IPS-15b (cell line): ENCODE results near the gene C5orf15.
"Not testable (repeated sequence)": the region's sequence is repeated elsewhere in the genome, so short reads cannot be mapped to it uniquely, and the experiment has no call there.

ENCODE experiments used
- H3K27me3 ChIP-seq: one replicate; pipeline ENCODE4 v1.6.1; 2013; ENCODE audit warnings: low read length; ENCODE audit not compliant: control insufficient read depth, insufficient read depth
- H3K36me3 ChIP-seq: one replicate; pipeline ENCODE4 v1.6.1; 2013; ENCODE audit warnings: low read length; ENCODE audit not compliant: control insufficient read depth, insufficient read depth
- H3K4me1 ChIP-seq: one replicate; pipeline ENCODE4 v1.6.1; 2013; ENCODE audit warnings: mild to moderate bottlenecking, low read length; ENCODE audit not compliant: control insufficient read depth, insufficient read depth
- H3K4me3 ChIP-seq: one replicate; pipeline ENCODE4 v1.5.1; 2013; ENCODE audit warnings: low read depth, low read length
- H3K9ac ChIP-seq: one replicate; pipeline ENCODE4 v1.6.1; 2013; ENCODE audit warnings: low read depth, mild to moderate bottlenecking, low read length
- H3K9me3 ChIP-seq: one replicate; pipeline ENCODE4 v1.6.1; 2013; ENCODE audit warnings: mild to moderate bottlenecking, low read length; ENCODE audit not compliant: control insufficient read depth, insufficient read depth

The C5orf15 gene

DNA sequence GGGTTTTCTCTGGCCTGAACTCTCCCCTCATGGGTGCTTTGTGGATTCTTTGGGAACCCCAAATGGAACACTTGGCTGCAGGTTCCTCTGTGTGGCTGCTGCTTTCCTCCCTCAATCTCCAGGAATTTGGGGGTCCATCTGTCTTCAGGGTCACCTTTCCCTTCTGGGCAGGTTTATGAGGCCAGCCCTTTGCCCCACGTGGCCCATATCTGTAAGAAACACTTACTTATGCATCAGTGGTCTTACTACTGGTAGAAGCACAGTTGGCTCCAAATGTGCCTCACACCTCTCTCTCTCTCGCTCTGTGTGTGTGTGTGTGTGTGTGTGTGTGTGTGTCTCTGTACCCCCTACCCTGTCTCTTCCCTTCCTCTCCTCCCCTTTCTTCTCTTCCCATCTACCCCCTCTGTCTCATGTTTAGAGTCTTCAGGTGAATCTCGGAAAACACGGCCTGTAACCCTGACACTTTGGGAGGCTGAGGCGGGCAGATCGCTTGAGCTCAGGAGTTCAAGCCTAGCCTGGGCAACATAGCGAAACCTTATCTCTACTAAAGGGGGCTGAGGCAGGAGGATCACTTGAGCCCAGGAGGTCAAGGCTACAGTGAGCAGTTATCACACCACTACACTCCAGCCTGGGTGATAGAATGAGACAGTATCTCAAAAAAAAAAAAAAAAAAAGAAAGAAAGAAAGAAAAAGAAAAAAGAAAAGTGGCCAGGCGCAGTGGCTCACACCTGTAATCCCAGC is 26.8 kb downstream of the C5orf15 start:
- no peaks in the 10 kb centered on the region for H3K4me1 ChIP-seq
- no peaks in the 10 kb centered on the region for H3K27me3 ChIP-seq
- H3K9me3 ChIP-seq, result no peaks in the 10 kb centered on the region
- H3K4me3 ChIP-seq, result no peak overlapping the region
- no peak overlapping the region for H3K9ac ChIP-seq
- no peaks in the 10 kb centered on the region for H3K36me3 ChIP-seq

DNA sequence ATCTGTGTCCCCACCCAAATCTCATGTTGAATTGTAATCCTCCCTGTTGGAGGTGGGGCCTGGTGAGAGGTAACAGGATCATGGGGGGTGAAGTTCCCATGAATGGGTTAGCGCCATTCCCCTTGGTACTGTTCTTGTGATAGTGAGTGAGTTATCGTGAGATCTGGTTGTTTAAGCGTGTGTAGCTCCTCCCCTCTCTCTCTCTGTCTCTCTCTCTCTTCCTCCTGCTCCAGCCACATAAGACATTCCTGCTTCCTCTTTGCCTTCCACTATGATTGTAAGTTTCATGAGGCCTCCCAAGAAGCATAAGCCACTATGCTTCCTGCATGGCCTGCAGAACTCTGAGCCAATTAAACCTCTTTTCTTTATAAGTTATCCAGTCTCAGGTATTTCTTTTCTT is 28.8 kb downstream of the C5orf15 start:
- H3K4me1 ChIP-seq, result no peaks in the 10 kb centered on the region
- H3K27me3 ChIP-seq, result no peaks in the 10 kb centered on the region
- H3K4me3 ChIP-seq, result no peak overlapping the region
- no peaks in the 10 kb centered on the region for H3K36me3 ChIP-seq
- H3K9ac ChIP-seq, result no peak overlapping the region
- no peaks in the 10 kb centered on the region for H3K9me3 ChIP-seq

DNA sequence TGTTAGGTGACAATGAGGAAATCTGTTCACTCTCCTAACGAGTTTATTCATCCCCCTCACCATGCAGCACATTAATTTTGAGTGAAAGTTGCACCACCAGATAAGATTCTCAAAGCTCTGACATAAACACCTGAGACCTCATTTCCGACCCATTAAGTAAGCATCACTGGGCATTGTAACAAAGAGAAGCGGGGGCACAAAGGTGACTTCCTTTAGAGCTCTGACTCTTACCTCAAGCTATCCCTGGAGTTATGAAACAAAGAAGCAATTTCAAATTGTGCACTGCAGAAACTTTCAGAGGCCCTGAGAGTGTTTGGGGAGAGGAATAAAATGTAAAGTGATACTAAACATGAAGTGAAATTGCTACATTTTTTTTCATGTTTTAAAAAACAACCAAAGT is 29.5 kb downstream of the C5orf15 start:
- no peaks in the 10 kb centered on the region for H3K27me3 ChIP-seq
- H3K9ac ChIP-seq, result no peak overlapping the region
- no peaks in the 10 kb centered on the region for H3K36me3 ChIP-seq
- H3K4me1 ChIP-seq, result no peaks in the 10 kb centered on the region
- H3K9me3 ChIP-seq, result no peaks in the 10 kb centered on the region
- no peak overlapping the region for H3K4me3 ChIP-seq

DNA sequence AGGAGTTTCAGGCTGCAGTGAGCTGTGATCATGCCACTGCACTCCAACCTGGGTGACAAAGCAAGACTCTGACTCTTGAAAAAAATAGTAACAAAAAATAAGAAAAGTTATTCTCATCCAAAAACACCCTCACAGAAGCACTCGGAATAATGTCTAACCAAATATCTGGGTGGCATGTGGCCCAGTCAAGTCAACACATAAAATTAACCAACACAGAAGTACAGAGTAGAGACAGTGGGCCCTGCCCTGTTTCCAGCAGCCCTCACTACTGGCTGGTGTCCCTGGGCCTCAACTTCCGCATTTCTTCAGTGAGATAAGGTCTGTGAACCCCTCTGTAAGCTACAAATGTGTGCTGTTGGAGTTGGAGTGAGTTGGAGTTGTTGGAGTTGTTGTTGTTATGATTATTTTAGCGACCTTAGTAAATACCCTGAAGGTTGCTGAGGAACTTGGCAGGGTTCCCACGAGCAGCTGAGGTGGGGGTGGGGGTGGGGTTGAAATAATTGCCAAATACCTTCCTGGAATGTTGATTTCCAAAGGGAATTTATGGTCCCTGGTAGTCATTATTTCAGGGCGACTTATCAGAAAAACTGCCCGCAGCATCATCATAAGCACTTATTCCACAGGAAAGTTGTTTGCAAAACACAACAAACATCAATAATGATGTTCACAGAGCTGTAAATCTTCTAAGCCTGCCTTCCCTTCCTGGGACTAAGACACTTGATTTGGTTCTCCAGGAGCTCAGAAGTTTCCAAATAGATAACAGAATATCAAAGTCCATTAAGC is 30.2 kb downstream of the C5orf15 start:
- H3K4me1 ChIP-seq, result no peaks in the 10 kb centered on the region
- H3K4me3 ChIP-seq, result no peak overlapping the region
- H3K36me3 ChIP-seq, result no peaks in the 10 kb centered on the region
- H3K27me3 ChIP-seq, result no peaks in the 10 kb centered on the region
- H3K9ac ChIP-seq, result no peak overlapping the region
- no peaks in the 10 kb centered on the region for H3K9me3 ChIP-seq

DNA sequence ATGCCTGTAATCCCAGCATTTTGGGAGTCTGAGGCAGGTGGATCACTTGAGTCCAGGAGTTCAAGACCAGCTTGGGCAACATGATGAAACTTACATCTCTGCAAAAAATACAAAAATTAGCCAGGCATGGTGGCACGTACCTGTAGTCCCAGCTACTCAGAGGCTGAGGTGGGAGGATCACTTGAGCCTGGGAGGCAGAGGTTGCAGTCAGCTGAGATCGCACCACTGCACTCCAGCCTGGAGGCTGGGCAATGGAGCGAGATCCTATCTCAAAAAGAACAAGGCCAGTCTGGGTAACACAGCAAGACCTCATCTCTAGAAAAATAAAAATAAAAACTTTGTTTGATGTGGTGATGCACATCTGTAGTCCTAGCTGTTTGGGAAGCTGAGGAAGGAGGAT is 30.8 kb downstream of the C5orf15 start:
- not testable (repeated sequence) for H3K36me3 ChIP-seq, H3K9me3 ChIP-seq, H3K9ac ChIP-seq, H3K27me3 ChIP-seq, H3K4me3 ChIP-seq, H3K4me1 ChIP-seq

DNA sequence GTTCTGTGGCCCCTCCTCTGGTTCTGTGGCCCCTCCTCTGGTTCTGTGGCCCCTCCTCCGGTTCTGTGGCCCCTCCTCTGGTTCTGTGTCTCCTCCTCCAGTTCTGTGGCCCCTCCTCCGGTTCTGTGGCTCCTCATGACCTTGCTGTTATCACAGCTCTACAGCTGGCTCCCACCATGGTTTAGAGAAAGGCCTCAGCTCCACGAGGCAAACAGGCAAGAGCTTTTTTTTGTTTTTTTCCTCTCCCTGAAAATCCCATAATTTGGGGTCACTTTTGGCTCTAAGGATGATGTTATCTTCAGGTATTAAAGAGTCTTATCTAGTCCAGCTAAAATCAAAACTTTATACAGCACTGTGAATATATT is 31.8 kb downstream of the C5orf15 start:
- no peaks in the 10 kb centered on the region for H3K36me3 ChIP-seq
- no peak overlapping the region for H3K4me3 ChIP-seq
- H3K27me3 ChIP-seq, result no peaks in the 10 kb centered on the region
- H3K4me1 ChIP-seq, result no peaks in the 10 kb centered on the region
- H3K9ac ChIP-seq, result no peak overlapping the region
- H3K9me3 ChIP-seq, result no peaks in the 10 kb centered on the region

DNA sequence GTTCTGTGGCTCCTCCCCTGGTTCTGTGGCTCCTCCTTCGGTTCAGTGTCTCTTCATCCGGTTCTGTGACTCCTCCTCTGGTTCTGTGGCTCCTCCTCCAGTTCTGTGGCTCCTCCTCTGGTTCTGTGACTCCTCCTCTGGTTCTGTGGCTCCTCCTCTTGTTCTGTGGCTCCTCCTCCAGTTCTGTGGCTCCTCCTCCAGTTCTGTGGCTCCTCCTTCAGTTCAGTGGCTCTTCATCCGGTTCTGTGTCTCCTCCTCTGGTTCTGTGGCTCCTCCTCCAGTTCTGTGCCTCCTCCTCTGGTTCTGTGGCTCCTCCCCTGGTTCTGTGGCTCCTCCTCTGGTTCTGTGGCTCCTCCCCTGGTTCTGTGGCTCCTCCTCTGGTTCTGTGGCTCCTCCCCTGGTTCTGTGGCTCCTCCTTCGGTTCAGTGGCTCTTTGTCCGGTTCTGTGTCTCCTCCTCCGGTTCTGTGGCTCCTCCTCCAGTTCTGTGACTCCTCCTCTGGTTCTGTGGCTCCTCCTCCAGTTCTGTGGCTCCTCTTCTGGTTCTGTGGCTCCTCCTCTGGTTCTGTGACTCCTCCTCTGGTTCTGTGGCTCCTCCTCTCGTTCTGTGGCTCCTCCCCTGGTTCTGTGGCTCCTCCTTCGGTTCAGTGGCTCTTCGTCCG is 32.3 kb downstream of the C5orf15 start:
- H3K4me3 ChIP-seq, H3K9me3 ChIP-seq, H3K4me1 ChIP-seq, H3K27me3 ChIP-seq, H3K9ac ChIP-seq, H3K36me3 ChIP-seq: not testable (repeated sequence)

DNA sequence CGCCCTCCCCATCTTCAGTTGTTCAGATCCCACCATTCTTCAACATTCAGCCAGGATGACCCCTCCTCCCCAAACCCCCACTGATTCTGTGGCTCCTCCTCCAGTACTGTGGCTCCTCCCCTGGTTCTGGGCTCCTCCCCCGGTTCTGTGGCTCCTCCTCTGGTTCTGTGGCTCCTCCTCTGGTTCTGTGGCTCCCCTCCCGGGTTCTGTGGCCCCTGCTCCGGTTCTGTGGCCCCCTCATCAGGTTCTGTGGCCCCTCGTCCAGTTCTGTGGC is 32.8 kb downstream of the C5orf15 start:
- Histone ChIP-seq H3K9ac (no peak overlapping the region), H3K9me3 (no peaks in the 10 kb centered on the region), H3K27me3 (no peaks in the 10 kb centered on the region), H3K36me3 (no peaks in the 10 kb centered on the region), H3K4me1 (no peaks in the 10 kb centered on the region), H3K4me3 (no peak overlapping the region)

DNA sequence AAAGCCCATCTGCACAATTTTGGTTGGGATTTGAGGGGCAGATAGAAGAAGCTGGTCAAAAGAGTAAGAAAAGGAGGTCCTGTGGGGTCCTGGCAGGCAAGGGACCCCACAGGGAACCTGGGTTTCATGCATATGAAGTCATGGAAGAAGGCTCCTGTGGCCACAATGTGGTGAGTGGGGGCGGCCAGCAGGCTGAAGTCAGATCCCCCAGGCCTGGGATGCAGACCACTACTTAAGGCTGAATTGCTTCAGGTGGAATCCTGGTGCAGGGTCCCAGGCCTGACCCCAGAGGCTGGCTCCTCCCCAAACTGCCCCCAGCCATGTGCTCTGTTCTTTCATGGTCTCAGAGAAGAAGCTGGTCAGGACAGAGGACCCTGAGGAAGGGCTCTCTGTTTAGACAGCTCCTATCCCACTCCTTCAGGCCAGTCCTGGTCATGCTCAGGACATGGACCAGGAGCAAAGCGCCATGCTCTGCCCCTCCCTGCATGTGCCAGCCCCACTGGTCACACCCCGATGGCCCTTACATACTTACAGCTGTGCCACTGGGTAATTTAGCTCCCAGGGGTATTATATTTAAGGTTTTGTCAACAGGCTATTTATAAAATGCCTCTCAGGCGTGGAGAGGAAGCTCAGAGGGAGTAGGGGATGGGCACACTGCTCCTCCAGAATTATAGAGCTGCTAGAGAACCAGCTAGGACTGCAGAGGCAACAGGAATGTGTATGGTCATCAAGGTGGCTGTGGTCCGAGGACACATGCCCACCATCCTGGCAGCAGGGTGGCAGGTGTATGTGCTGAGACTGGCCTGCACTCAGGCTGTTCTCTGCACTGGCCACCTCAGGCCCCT is 33.4 kb downstream of the C5orf15 start:
- H3K9me3 ChIP-seq, result no peaks in the 10 kb centered on the region
- no peaks in the 10 kb centered on the region for H3K27me3 ChIP-seq
- H3K9ac ChIP-seq, result no peak overlapping the region
- no peaks in the 10 kb centered on the region for H3K4me1 ChIP-seq
- no peak overlapping the region for H3K4me3 ChIP-seq
- H3K36me3 ChIP-seq, result no peaks in the 10 kb centered on the region

DNA sequence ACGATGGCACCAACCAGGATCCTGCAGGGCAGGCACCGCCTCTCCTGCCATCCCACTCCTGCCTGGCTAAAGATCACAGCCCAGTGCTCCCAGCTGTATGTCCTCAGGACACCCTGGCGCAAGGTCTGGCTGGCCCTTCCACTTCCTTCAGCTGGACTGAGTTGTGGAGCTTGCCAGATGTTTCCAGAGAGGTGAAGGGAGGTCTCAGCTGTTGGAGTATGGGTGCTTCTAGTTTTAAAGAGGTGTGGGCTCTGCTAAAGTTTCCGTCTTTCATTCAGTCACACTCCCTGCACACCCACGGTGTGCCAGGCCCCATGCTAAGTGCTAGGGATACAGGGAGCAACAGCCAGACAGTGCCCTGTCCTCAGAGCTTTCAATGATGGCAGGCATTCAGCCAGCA is 34.1 kb downstream of the C5orf15 start:
- Histone ChIP-seq H3K36me3 (no peaks in the 10 kb centered on the region), H3K4me1 (no peaks in the 10 kb centered on the region), H3K9ac (no peak overlapping the region), H3K9me3 (no peaks in the 10 kb centered on the region), H3K4me3 (no peak overlapping the region), H3K27me3 (no peaks in the 10 kb centered on the region)

DNA sequence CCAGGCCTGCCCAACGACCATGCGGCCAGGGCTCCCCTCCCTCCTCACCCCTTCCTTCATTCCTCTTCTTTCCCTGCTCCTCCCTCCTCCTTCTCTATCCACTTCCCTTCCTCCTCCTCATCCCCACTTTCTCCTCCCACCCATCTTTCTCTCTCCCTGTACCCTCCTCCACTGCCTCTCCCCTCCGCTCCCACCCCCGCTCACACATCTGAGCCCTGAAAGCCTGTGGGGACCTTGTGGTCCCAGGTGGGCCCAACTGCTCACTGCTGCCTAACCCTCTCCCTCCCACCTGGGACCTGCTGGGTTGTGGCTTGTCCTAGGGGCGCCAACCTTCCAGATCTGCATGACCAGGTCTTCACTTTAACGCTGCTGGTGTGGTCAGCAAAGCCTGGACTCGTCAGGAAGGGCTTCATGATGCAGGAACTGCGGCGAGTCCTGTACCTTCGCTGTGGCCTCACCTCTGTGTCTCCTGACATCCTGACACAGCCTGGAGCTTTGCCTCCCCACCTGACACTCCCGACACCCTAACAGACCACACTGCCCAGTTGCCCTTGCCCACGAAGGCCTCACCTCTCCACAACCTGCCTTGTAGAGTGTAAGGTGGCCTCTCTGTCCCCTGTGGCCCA is 34.6 kb downstream of the C5orf15 start:
- Histone ChIP-seq H3K4me3 (no peak overlapping the region), H3K4me1 (no peaks in the 10 kb centered on the region), H3K36me3 (no peaks in the 10 kb centered on the region), H3K9ac (no peak overlapping the region), H3K27me3 (no peaks in the 10 kb centered on the region), H3K9me3 (no peaks in the 10 kb centered on the region)
